ENCODE measurements around the gene GSS. TPM values are rescaled to one million over a fixed set of nuclear protein-coding genes. Genes with fewer than 3 reads are reported as not detected.

The GSS gene
- total and polyA plus RNA-seq, 2 of the 8 experiments (the other 6 are each of a cell fraction or from before 2014, with no cell fraction given) = 34.6 to 43.2 TPM

GRCh38 chr20:34993941-34994508, 38.4 kb upstream of the GSS start (continued):
- no peak for TF ChIP-seq CHD7 (IDR thresholded peaks at IDR 0.05; ENCODE audit: insufficient replicate concordance, low read length)
- TF ChIP-seq SP2 (IDR thresholded peaks at IDR 0.05; ENCODE audit: low read length) = no peak
- TF ChIP-seq NANOG (IDR thresholded peaks at IDR 0.05; ENCODE audit: insufficient read depth, low read depth, low read length, poor library complexity, severe bottlenecking) = no peak
- no peak for TF ChIP-seq SIN3A (conservative IDR thresholded peaks at IDR 0.05 in 1 of 2, IDR thresholded peaks at IDR 0.05 in 1 of 2; ENCODE audit: low read depth in 1 of 2, low read length in 2 of 2)
- TF ChIP-seq KDM4A (IDR thresholded peaks at IDR 0.05; ENCODE audit: low read depth, low read length, severe bottlenecking) = no peak

Data from H1 (cell line).